T-helper 17 cell (primary cell): ENCODE data around the gene ACO1. TPM values are rescaled to one million over a fixed set of nuclear protein-coding genes. Genes with fewer than 3 reads are reported as not detected.

Experiments
- ATAC-seq: fragments of 150-1000 bp; cut with Tn5 transposase; 2 replicates; pipeline ENCODE4 v1.10.0; 2021; ENCODE audit warnings: mild to moderate bottlenecking, moderate library complexity
- DNase-seq, 3 donors: peaks; one replicate each; pipeline versions ENCODE4 v3.0.0 to v3.0.0-alpha.2; 2020 to 2021
- H3K9me3 ChIP-seq: one replicate; pipeline ENCODE4 v1.7.0; 2013; ENCODE audit warnings: low read length, mild to moderate bottlenecking; ENCODE audit not compliant: control insufficient read depth, poor library complexity, severe bottlenecking
- H3K27ac Mint-ChIP-seq: one replicate; pipeline ENCODE4 v1.8.0; 2022; ENCODE audit warnings: mild to moderate bottlenecking, moderate library complexity, mixed read lengths
- H3K27me3 Mint-ChIP-seq: one replicate; pipeline ENCODE4 v1.8.0; 2022; ENCODE audit warnings: mixed read lengths
- H3K36me3 Mint-ChIP-seq: one replicate; pipeline ENCODE4 v1.8.0; 2022; ENCODE audit warnings: low read depth, mixed read lengths
- H3K4me1 Mint-ChIP-seq: one replicate; pipeline ENCODE4 v1.8.0; 2022; ENCODE audit warnings: mild to moderate bottlenecking, mixed read lengths
- H3K4me3 Mint-ChIP-seq: one replicate; pipeline ENCODE4 v1.8.0; 2022; ENCODE audit warnings: mild to moderate bottlenecking, moderate library complexity, mixed read lengths
- total RNA-seq, 4 donors: library from RNA in 2 of 4; stranded (reverse) in 2 of 4; gene quantifications; one replicate each; pipeline ENCODE4 v1.2.3 and lab custom pipeline; 2022 to 2026

The ACO1 gene
- total RNA-seq, 2 donors from 2014 or later = 3.1 to 3.9 TPM

GRCh38 chr9:32389365-32389764 lies 4.9 kb downstream of the ACO1 start:
- no peak for DNase-seq
- H3K9me3 ChIP-seq = no peaks in the 10 kb centered on the region
- no peaks in the 10 kb centered on the region for H3K27me3 Mint-ChIP-seq
- peaks cover 7% of the 10 kb centered on the region for H3K36me3 Mint-ChIP-seq
- H3K4me1 Mint-ChIP-seq = no peaks in the 10 kb centered on the region
- H3K27ac Mint-ChIP-seq = no peak overlapping the region
- ATAC-seq = no peak
- no peak overlapping the region for H3K4me3 Mint-ChIP-seq

GRCh38 chr9:32393911-32394310 lies 9.5 kb downstream of the ACO1 start:
- no peaks in the 10 kb centered on the region for H3K9me3 ChIP-seq
- no peak overlapping the region for H3K27ac Mint-ChIP-seq
- H3K36me3 Mint-ChIP-seq = peaks cover 7% of the 10 kb centered on the region
- no peak for DNase-seq
- H3K4me3 Mint-ChIP-seq = no peak overlapping the region
- H3K4me1 Mint-ChIP-seq = peaks cover 4% of the 10 kb centered on the region
- ATAC-seq = no peak
- no peaks in the 10 kb centered on the region for H3K27me3 Mint-ChIP-seq

GRCh38 chr9:32394381-32395049 lies 10.1 kb downstream of the ACO1 start:
- H3K9me3 ChIP-seq = no peaks in the 10 kb centered on the region
- peaks cover 7% of the 10 kb centered on the region for H3K36me3 Mint-ChIP-seq
- H3K27me3 Mint-ChIP-seq = no peaks in the 10 kb centered on the region
- no peak overlapping the region for H3K27ac Mint-ChIP-seq
- ATAC-seq (no peak), DNase-seq (no peak)
- H3K4me3 Mint-ChIP-seq = no peak overlapping the region
- peaks cover 4% of the 10 kb centered on the region for H3K4me1 Mint-ChIP-seq

- Mint-ChIP-seq H3K36me3 (peaks cover 3% of the 10 kb centered on the region), H3K27me3 (no peaks in the 10 kb centered on the region), H3K27ac (no peak overlapping the region), H3K4me3 (no peak overlapping the region), H3K4me1 (peaks cover 4% of the 10 kb centered on the region)
- no peak for DNase-seq
- H3K9me3 ChIP-seq = no peaks in the 10 kb centered on the region
- ATAC-seq = no peak
These were observed 11.2 kb downstream of the ACO1 start for GRCh38 chr9:32395510-32396216.

DNA sequence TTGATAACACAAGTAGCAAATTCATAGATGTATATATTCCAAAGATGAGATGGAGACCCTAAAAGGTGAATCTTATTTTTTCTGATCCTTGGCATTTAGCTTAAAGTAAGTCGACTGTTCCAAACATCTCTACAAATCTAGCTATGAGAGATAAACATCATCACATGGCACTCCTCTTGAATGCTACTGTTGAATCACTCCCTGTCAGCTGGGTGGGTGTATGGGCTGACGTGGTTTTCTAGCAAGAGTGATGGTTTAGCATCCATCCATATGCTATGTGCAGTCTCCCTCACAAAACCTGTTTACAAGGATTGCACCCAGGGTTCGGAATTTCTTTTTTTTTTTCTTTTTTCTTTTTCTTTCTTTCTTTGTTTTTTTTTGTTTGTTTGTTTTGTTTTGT lies 13.8 kb downstream of the ACO1 start:
- Mint-ChIP-seq H3K36me3 (peaks cover 3% of the 10 kb centered on the region), H3K27ac (no peak overlapping the region), H3K4me3 (no peak overlapping the region), H3K27me3 (no peaks in the 10 kb centered on the region), H3K4me1 (peaks cover 4% of the 10 kb centered on the region)
- ATAC-seq (no peak), DNase-seq (no peak)
- no peaks in the 10 kb centered on the region for H3K9me3 ChIP-seq

DNA sequence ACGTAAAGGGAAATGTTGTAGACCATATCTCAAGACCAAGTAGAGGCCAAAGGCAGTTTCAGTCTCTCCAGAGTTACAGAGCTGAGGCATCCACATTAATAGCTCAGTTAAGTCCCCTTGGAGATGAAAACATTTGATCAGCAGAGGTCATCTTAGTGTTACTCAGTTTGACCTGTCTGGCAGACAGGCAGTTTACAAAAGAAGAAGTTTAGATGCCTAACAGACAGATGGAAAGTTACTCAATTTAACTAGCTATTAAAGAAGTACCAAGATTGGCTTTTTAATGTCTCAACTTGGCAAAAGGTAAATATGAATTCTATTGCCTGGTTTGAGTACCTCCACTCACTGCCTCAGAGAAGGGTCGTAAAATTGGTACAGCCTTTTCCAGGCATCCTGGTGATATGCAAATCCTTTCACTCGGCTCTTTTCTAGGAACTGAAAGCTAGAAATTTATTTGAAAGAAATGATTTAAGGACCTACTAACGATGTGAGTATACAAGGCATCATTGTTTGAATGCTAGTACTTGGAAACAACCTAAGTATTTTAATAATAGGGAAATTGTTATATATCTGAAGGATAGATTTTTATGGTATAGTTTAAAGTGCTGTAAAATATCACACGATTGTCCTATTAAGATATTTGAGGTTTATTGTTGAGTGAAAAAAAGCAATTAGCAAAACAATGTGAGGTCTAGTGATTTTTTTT lies 14.8 kb downstream of the ACO1 start:
- peaks cover 4% of the 10 kb centered on the region for H3K4me1 Mint-ChIP-seq
- no peaks in the 10 kb centered on the region for H3K36me3 Mint-ChIP-seq
- H3K4me3 Mint-ChIP-seq = no peak overlapping the region
- H3K9me3 ChIP-seq = no peaks in the 10 kb centered on the region
- ATAC-seq (no peak), DNase-seq (no peak)
- H3K27me3 Mint-ChIP-seq = no peaks in the 10 kb centered on the region
- H3K27ac Mint-ChIP-seq = no peak overlapping the region

- no peak overlapping the region for H3K4me3 Mint-ChIP-seq
- ATAC-seq (no peak), DNase-seq (no peak)
- H3K36me3 Mint-ChIP-seq = peaks cover 2% of the 10 kb centered on the region
- no peaks in the 10 kb centered on the region for H3K27me3 Mint-ChIP-seq
- no peaks in the 10 kb centered on the region for H3K9me3 ChIP-seq
- H3K4me1 Mint-ChIP-seq = peaks cover 4% of the 10 kb centered on the region
- no peak overlapping the region for H3K27ac Mint-ChIP-seq
These were observed 17.0 kb downstream of the ACO1 start for GRCh38 chr9:32401488-32401887.

- Mint-ChIP-seq H3K4me1 (no peaks in the 10 kb centered on the region), H3K27ac (no peak overlapping the region), H3K27me3 (no peaks in the 10 kb centered on the region), H3K36me3 (peaks cover 4% of the 10 kb centered on the region), H3K4me3 (no peak overlapping the region)
- ATAC-seq (no peak), DNase-seq (no peak)
- no peaks in the 10 kb centered on the region for H3K9me3 ChIP-seq
These were observed 19.3 kb downstream of the ACO1 start for GRCh38 chr9:32403567-32404260.

DNA sequence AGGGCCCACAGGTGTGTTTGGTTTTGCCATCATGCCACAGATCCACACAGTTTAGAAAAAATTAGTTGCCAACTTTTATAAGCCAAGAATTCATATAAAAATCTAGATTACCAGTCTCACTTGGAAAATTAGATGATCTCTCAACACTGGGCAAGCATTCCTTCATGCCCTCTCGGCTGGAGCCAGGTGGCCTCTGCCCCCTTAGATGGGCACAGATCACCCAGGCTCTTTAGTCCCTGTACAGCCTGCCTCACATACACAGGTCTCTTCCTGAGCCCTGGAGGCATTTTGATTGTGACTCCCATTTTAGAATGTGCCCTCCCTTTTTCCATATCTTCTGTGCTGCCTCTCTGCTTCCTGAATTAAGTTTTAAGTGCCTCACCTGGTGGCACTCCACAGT lies 20.0 kb downstream of the ACO1 start:
- no peaks in the 10 kb centered on the region for H3K27me3 Mint-ChIP-seq
- H3K4me3 Mint-ChIP-seq = no peak overlapping the region
- H3K36me3 Mint-ChIP-seq = peaks cover 9% of the 10 kb centered on the region
- no peak overlapping the region for H3K27ac Mint-ChIP-seq
- H3K9me3 ChIP-seq = no peaks in the 10 kb centered on the region
- DNase-seq (no peak), ATAC-seq (no peak)
- H3K4me1 Mint-ChIP-seq = no peaks in the 10 kb centered on the region

- Mint-ChIP-seq H3K4me3 (no peak overlapping the region), H3K36me3 (peaks cover 9% of the 10 kb centered on the region)
These were observed 20.4 kb downstream of the ACO1 start for GRCh38 chr9:32404856-32405255.

DNA sequence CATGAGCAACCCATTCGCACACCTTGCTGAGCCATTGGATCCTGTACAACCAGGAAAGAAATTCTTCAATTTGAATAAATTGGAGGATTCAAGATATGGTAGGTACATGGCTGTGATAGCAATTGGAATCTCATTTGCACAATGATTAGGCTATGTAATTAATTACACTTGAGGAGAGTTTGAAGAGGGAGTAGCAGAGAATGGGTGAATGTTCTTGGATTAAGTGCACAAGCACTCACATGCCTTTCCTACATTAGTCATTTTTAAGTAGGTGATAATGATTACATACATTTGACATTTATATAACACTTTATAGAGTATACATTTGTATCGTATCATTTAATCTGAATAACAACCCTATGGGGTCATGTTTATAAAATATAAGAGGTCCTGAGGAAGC lies 21.1 kb downstream of the ACO1 start:
- no peaks in the 10 kb centered on the region for H3K27me3 Mint-ChIP-seq
- H3K9me3 ChIP-seq = no peaks in the 10 kb centered on the region
- no peak for ATAC-seq
- no peaks in the 10 kb centered on the region for H3K4me1 Mint-ChIP-seq
- DNase-seq = no peak
- no peak overlapping the region for H3K4me3 Mint-ChIP-seq
- H3K27ac Mint-ChIP-seq = no peak overlapping the region
- H3K36me3 Mint-ChIP-seq = peaks cover 9% of the 10 kb centered on the region

More at GRCh38 chr9:32404856-32405255, 20.4 kb downstream of the ACO1 start:
- DNase-seq = no peak
- ATAC-seq = no peak
- no peaks in the 10 kb centered on the region for H3K4me1 Mint-ChIP-seq
- H3K27me3 Mint-ChIP-seq = no peaks in the 10 kb centered on the region
- no peak overlapping the region for H3K27ac Mint-ChIP-seq
- H3K9me3 ChIP-seq = no peaks in the 10 kb centered on the region

DNA sequence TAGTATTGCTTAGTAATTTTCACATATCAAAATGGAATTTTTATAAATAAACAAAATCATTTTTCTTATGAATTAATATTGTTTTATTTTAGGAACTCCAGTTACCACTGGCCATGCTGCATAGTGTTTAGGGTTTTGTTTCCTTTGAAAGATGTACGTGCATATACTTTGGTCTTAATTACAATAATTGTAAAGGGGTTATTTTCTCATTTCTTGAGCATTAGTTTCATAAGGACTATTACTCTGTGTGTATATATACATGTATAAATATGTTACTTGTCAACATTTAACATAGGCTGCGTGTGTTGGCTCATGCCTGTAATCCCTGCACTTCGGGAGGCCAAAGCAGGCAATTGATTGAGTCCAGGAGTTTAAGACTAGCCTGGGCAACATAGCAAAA lies 21.6 kb downstream of the ACO1 start:
- Mint-ChIP-seq H3K4me1 (no peaks in the 10 kb centered on the region), H3K4me3 (no peak overlapping the region), H3K36me3 (peaks cover 9% of the 10 kb centered on the region), H3K27me3 (no peaks in the 10 kb centered on the region), H3K27ac (no peak overlapping the region)
- no peak for ATAC-seq
- DNase-seq = no peak
- H3K9me3 ChIP-seq = no peaks in the 10 kb centered on the region

DNA sequence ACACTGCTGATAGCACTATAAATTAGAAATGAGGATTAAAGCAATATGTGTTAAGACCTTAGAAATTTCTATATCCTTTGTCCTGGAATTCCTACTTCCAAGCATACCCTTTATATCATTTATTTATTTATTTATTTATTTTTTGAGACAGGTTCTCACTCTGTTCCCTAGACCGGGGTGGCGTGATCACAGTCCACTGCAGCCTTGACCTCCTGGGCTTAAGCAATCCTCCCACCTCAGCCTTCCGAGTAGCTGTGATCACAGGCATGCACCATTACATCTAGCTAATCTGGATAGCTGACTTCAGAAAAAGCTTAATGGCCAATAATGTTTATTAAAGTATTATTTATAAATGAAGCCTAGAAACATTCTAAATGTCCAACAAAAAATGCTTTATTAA lies 27.3 kb downstream of the ACO1 start:
- no peak overlapping the region for H3K4me3 Mint-ChIP-seq
- H3K27ac Mint-ChIP-seq = no peak overlapping the region
- no peaks in the 10 kb centered on the region for H3K9me3 ChIP-seq
- H3K4me1 Mint-ChIP-seq = no peaks in the 10 kb centered on the region
- peaks cover 20% of the 10 kb centered on the region for H3K36me3 Mint-ChIP-seq
- no peaks in the 10 kb centered on the region for H3K27me3 Mint-ChIP-seq
- ATAC-seq (no peak), DNase-seq (no peak)
